GM19467 (cell line): ENCODE results near the gene NDUFS8.
"Not testable (repeated sequence)": the region's sequence is repeated elsewhere in the genome, so short reads cannot be mapped to it uniquely, and the experiment has no call there.

Experiments
- ATAC-seq: cut with Tn5 transposase; IDR thresholded peaks from one replicate; pipeline ENCODE4 v1.9.1; 2021; ENCODE audit warnings: mild to moderate bottlenecking, moderate library complexity; ENCODE audit not compliant: unreplicated experiment

NDUFS8 gene

GRCh38 chr11:68030318-68031143 lies at the start of gene NDUFS8:
TSS of gene NDUFS8 (plus strand) at chr11:68030681. CDS start at chr11:68032152, 1,471 bp downstream.
- ATAC-seq: peak; percentile 85

- ATAC-seq: not testable (repeated sequence)
Measured at GRCh38 chr11:67981226-67981625, 49.3 kb upstream of the NDUFS8 start.

GRCh38 chr11:67982255-67982857 lies 48.1 kb upstream of the NDUFS8 start:
- ATAC-seq: not testable (repeated sequence)

- ATAC-seq: no peak
Measured at GRCh38 chr11:67983951-67984350, 46.5 kb upstream of the NDUFS8 start.

GRCh38 chr11:67985302-67985701 lies 45.2 kb upstream of the NDUFS8 start:
- not testable (repeated sequence) for ATAC-seq

GRCh38 chr11:67990546-67991346 lies 39.7 kb upstream of the NDUFS8 start:
- ATAC-seq: not testable (repeated sequence)

GRCh38 chr11:67991347-67992121 lies 38.9 kb upstream of the NDUFS8 start:
- ATAC-seq: not testable (repeated sequence)

- not testable (repeated sequence) for ATAC-seq
Measured at GRCh38 chr11:67993821-67994220, 36.7 kb upstream of the NDUFS8 start.

GRCh38 chr11:67994387-67994786 lies 36.1 kb upstream of the NDUFS8 start:
- ATAC-seq: not testable (repeated sequence)

- not testable (repeated sequence) for ATAC-seq
Measured at GRCh38 chr11:67995129-67995528, 35.4 kb upstream of the NDUFS8 start.

- ATAC-seq: not testable (repeated sequence)
Measured at GRCh38 chr11:67995579-67995978, 34.9 kb upstream of the NDUFS8 start.

GRCh38 chr11:67996051-67996450 lies 34.4 kb upstream of the NDUFS8 start:
- no peak for ATAC-seq

GRCh38 chr11:67996622-67997474 lies 33.6 kb upstream of the NDUFS8 start:
- no peak for ATAC-seq

GRCh38 chr11:67997475-67997921 lies 33.0 kb upstream of the NDUFS8 start:
- no peak for ATAC-seq

- no peak for ATAC-seq
Measured at GRCh38 chr11:67998150-67999045, 32.1 kb upstream of the NDUFS8 start.

- no peak for ATAC-seq
Measured at GRCh38 chr11:67999201-67999629, 31.3 kb upstream of the NDUFS8 start.

- ATAC-seq: no peak
Measured at GRCh38 chr11:67999704-68000103, 30.8 kb upstream of the NDUFS8 start.

GRCh38 chr11:68002575-68002937 lies 27.9 kb upstream of the NDUFS8 start:
- ATAC-seq: peak; percentile 33
